GM19240 (cell line): ENCODE measurements around the gene CISD3.

Experiments used
- DNase-seq: peaks from one replicate; pipeline ENCODE4 v3.0.0; 2011; ENCODE audit warnings: low spot score; ENCODE audit not compliant: insufficient read length

The CISD3 gene

GRCh38 chr17:38743556-38744171 is 13.5 kb downstream of the CISD3 start:
- no peak for DNase-seq

GRCh38 chr17:38745545-38745944 is 15.4 kb downstream of the CISD3 start:
- DNase-seq, result no peak

- DNase-seq, result no peak
Observed at GRCh38 chr17:38746004-38746848, 16.1 kb downstream of the CISD3 start.

GRCh38 chr17:38746849-38747462 is 16.8 kb downstream of the CISD3 start:
- no peak for DNase-seq

GRCh38 chr17:38747463-38748148 is 17.5 kb downstream of the CISD3 start:
- DNase-seq, result no peak

- DNase-seq, result no peak
Observed at GRCh38 chr17:38748149-38748891, 18.2 kb downstream of the CISD3 start, which contains the start of gene PCGF2. Gene PCGF2 (minus strand): TSS chr17:38748336. CDS start chr17:38740402, 7,934 bp downstream.

- no peak for DNase-seq
Observed at GRCh38 chr17:38748892-38749222, 18.7 kb downstream of the CISD3 start.

GRCh38 chr17:38749223-38750043 is 19.3 kb downstream of the CISD3 start:
- no peak for DNase-seq

- DNase-seq, result no peak
Observed at GRCh38 chr17:38750044-38750311, 19.8 kb downstream of the CISD3 start.

GRCh38 chr17:38750312-38751121 is 20.4 kb downstream of the CISD3 start:
- no peak for DNase-seq

GRCh38 chr17:38751144-38751807 is 21.1 kb downstream of the CISD3 start:
- no peak for DNase-seq

GRCh38 chr17:38751808-38752307 is 21.7 kb downstream of the CISD3 start:
- DNase-seq, result no peak

- DNase-seq, result peak; percentile 95
Observed at GRCh38 chr17:38752308-38753070, 22.3 kb downstream of the CISD3 start, which contains the start of gene PSMB3. Gene PSMB3 (plus strand): TSS chr17:38752741. CDS start chr17:38752827, 86 bp downstream.

GRCh38 chr17:38753071-38753506 is 22.9 kb downstream of the CISD3 start:
- DNase-seq, result no peak

GRCh38 chr17:38761612-38762011 is 31.5 kb downstream of the CISD3 start:
- no peak for DNase-seq

- DNase-seq, result no peak
Observed at GRCh38 chr17:38762231-38762630, 32.1 kb downstream of the CISD3 start.

GRCh38 chr17:38766341-38766740 is 36.2 kb downstream of the CISD3 start:
- DNase-seq, result no peak

GRCh38 chr17:38768417-38768816 is 38.3 kb downstream of the CISD3 start:
- no peak for DNase-seq
